H1 (cell line): ENCODE results near the gene ZAP70. TPM values are rescaled to one million over a fixed set of nuclear protein-coding genes. Genes with fewer than 3 reads are reported as not detected.

Source experiments
- CTCF ChIA-PET: fragments of 300-600 bp; sonication (Branson Sonifier 250); formaldehyde crosslinking; loops from one replicate; lab custom pipeline; 2021; ENCODE audit not compliant: partially characterized antibody; lab: Charles Lee
- POLR2A ChIA-PET: fragments of 300-600 bp; sonication (Branson Sonifier 250); formaldehyde crosslinking; loops from one replicate; lab custom pipeline; 2021; ENCODE audit warnings: inconsistent platforms; ENCODE audit not compliant: partially characterized antibody; lab: Charles Lee
- DNase-seq, 2 experiments: peaks; one replicate each; pipeline versions ENCODE4 v3.0.0 to v3.0.0-alpha.2; 2010 to 2022; ENCODE audit warnings: low spot score in 2 of 2, low read depth in 1 of 2, mixed read lengths in 1 of 2
- FAIRE-seq: peaks from 2 replicates; lab custom pipeline; 2011; peaks lifted over from hg19 to GRCh38; lab: Jason Lieb, UNC
- H2AFZ ChIP-seq: 2 replicates; pipeline ENCODE4 v1.8.1; 2012; ENCODE audit warnings: low read length, inconsistent platforms
- H2AK5ac ChIP-seq: 2 replicates; pipeline ENCODE4 v1.6.1; 2013; ENCODE audit warnings: low read depth, low read length
- H2BK120ac ChIP-seq: replicated peaks from 2 replicates; pipeline ENCODE3; 2013; ENCODE audit warnings: low read depth, low read length, inconsistent platforms
- H2BK12ac ChIP-seq: 2 replicates; pipeline ENCODE4 v1.6.1; 2013; ENCODE audit warnings: low read depth, low read length
- H2BK15ac ChIP-seq: 2 replicates; pipeline ENCODE4 v1.6.1; 2013; ENCODE audit warnings: low read length
- H2BK20ac ChIP-seq: 2 replicates; pipeline ENCODE4 v1.6.1; 2013; ENCODE audit warnings: low read length
- H2BK5ac ChIP-seq: 2 replicates; pipeline ENCODE4 v1.6.1; 2013; ENCODE audit warnings: low read depth, low read length
- H3K14ac ChIP-seq: 2 replicates; pipeline ENCODE4 v1.6.1; 2013; ENCODE audit warnings: inconsistent platforms; ENCODE audit not compliant: insufficient read length
- H3K18ac ChIP-seq: 2 replicates; pipeline ENCODE4 v1.6.1; 2013; ENCODE audit warnings: low read length; ENCODE audit errors: extremely low read depth
- H3K23ac ChIP-seq: 2 replicates; pipeline ENCODE4 v1.6.1; 2013; ENCODE audit warnings: inconsistent platforms; ENCODE audit not compliant: insufficient read length
- H3K23me2 ChIP-seq: 2 replicates; pipeline ENCODE4 v1.6.1; 2013; ENCODE audit warnings: low read depth, low read length
- H3K27ac ChIP-seq: 2 replicates; pipeline ENCODE4 v1.6.1; 2011; ENCODE audit warnings: low read depth, low read length, inconsistent platforms
- H3K27me3 ChIP-seq, 4 experiments: replicated peaks in 1 of 4; 1 replicate in 1 of 4; 2 replicates in 3 of 4; pipeline versions ENCODE4 v1.6.1 to v1.8.1; 2011 to 2013; ENCODE audit warnings: low read length in 3 of 4, mild to moderate bottlenecking in 3 of 4, inconsistent platforms in 2 of 4, mixed read lengths in 2 of 4, moderate library complexity in 1 of 4; ENCODE audit not compliant: control insufficient read depth in 3 of 4, insufficient read depth in 3 of 4; ENCODE audit errors: extremely low read depth in 1 of 4
- H3K36me3 ChIP-seq, 4 experiments: 2 replicates each; pipeline versions ENCODE4 v1.6.1 to v1.8.1; 2011 to 2013; ENCODE audit warnings: mild to moderate bottlenecking in 4 of 4, low read length in 3 of 4, moderate library complexity in 2 of 4, control low read depth in 1 of 4, inconsistent platforms in 1 of 4; ENCODE audit not compliant: insufficient read depth in 4 of 4, control insufficient read depth in 2 of 4
- H3K4ac ChIP-seq: replicated peaks from 2 replicates; pipeline ENCODE3; 2013; ENCODE audit warnings: low read length, low read depth, mixed read lengths, inconsistent platforms; ENCODE audit not compliant: insufficient read length
- H3K4me1 ChIP-seq, 4 experiments: replicated peaks in 1 of 4; 1 replicate in 1 of 4; 2 replicates in 3 of 4; pipeline versions ENCODE4 v1.6.1 to v1.8.1; 2011 to 2013; ENCODE audit warnings: low read length in 3 of 4, inconsistent platforms in 2 of 4, mixed read lengths in 1 of 4; ENCODE audit not compliant: insufficient read depth in 4 of 4, control insufficient read depth in 3 of 4
- H3K4me2 ChIP-seq, 2 experiments: 2 replicates each; pipeline versions ENCODE4 v1.6.1 to v1.8.1; 2011 to 2013; ENCODE audit warnings: low read depth in 2 of 2, low read length in 2 of 2, control low read depth in 1 of 2, inconsistent platforms in 1 of 2, mild to moderate bottlenecking in 1 of 2; ENCODE audit not compliant: insufficient read depth in 1 of 2
- H3K4me3 ChIP-seq, 4 experiments: fragments of 200-600, 300-600 bp in 1 of 4; sonication (generic), shearing (Covaris generic), sonication (Bioruptor Twin) in 1 of 4; 2 replicates each; pipeline versions ENCODE4 v1.5.1 to v1.8.1; 2011 to 2016; ENCODE audit warnings: low read length in 4 of 4, low read depth in 3 of 4, control low read depth in 2 of 4, inconsistent platforms in 2 of 4, mild to moderate bottlenecking in 2 of 4, mixed read lengths in 1 of 4, moderate library complexity in 1 of 4; ENCODE audit not compliant: insufficient read depth in 2 of 4; ENCODE audit errors: extremely low read depth in 1 of 4
- H3K56ac ChIP-seq: replicated peaks from 2 replicates; pipeline ENCODE3; 2013; ENCODE audit warnings: low read depth, mild to moderate bottlenecking, mixed read lengths, low read length, inconsistent platforms; ENCODE audit not compliant: insufficient read length
- H3K79me1 ChIP-seq: 2 replicates; pipeline ENCODE4 v1.6.1; 2013; ENCODE audit warnings: low read depth, low read length, control low read depth
- H3K79me2 ChIP-seq, 2 experiments: 2 replicates each; pipeline versions ENCODE4 v1.6.1 to v1.8.1; 2012 to 2013; ENCODE audit warnings: low read length in 2 of 2, mild to moderate bottlenecking in 2 of 2, inconsistent platforms in 1 of 2; ENCODE audit not compliant: insufficient read depth in 2 of 2, control insufficient read depth in 1 of 2
- H3K9ac ChIP-seq, 4 experiments: replicated peaks in 1 of 4; 1 replicate in 1 of 4; 2 replicates in 3 of 4; pipeline versions ENCODE4 v1.6.1 to v1.8.1; 2011 to 2013; ENCODE audit warnings: low read depth in 3 of 4, low read length in 3 of 4, control low read depth in 2 of 4, mild to moderate bottlenecking in 2 of 4, moderate library complexity in 2 of 4, inconsistent platforms in 1 of 4; ENCODE audit errors: extremely low read depth in 1 of 4
- H3K9me3 ChIP-seq, 2 experiments: 2 replicates each; pipeline versions ENCODE4 v1.6.1 to v1.8.1; 2012 to 2013; ENCODE audit warnings: mild to moderate bottlenecking in 2 of 2, moderate library complexity in 2 of 2, control low read depth in 1 of 2, inconsistent platforms in 1 of 2, low read depth in 1 of 2, low read length in 1 of 2, mixed read lengths in 1 of 2; ENCODE audit not compliant: insufficient read depth in 2 of 2
- H4K20me1 ChIP-seq, 2 experiments: replicated peaks in 1 of 2; 2 replicates each; pipeline versions ENCODE3 to v1.8.1; 2011 to 2013; ENCODE audit warnings: inconsistent platforms in 2 of 2, low read length in 2 of 2, mild to moderate bottlenecking in 1 of 2; ENCODE audit not compliant: insufficient read depth in 2 of 2, control insufficient read depth in 1 of 2
- H4K5ac ChIP-seq: 2 replicates; pipeline ENCODE4 v1.6.1; 2013; ENCODE audit warnings: low read length, low read depth, mixed read lengths, inconsistent platforms; ENCODE audit not compliant: insufficient read length
- H4K8ac ChIP-seq: 2 replicates; pipeline ENCODE4 v1.8.0; 2013; ENCODE audit warnings: mild to moderate bottlenecking, moderate library complexity, low read length, inconsistent platforms; ENCODE audit not compliant: insufficient read depth; ENCODE audit errors: extremely low read depth
- H4K91ac ChIP-seq: replicated peaks from 2 replicates; pipeline ENCODE3; 2013; ENCODE audit warnings: low read length, mixed read lengths, inconsistent platforms; ENCODE audit not compliant: insufficient read length
- BACH1 ChIP-seq: IDR thresholded peaks from 2 replicates; pipeline ENCODE4 v1.6.1; 2012; ENCODE audit warnings: low read length, improper control_type of control experiment
- EZH2 ChIP-seq: fragments of 200-600 bp; sonication (generic); IDR thresholded peaks from 2 replicates; pipeline ENCODE4 v1.7.1; 2012; ENCODE audit warnings: low read depth, mild to moderate bottlenecking, moderate library complexity, low read length, inconsistent platforms; ENCODE audit not compliant: severe bottlenecking
- FOSL1 ChIP-seq: IDR thresholded peaks from 2 replicates; pipeline ENCODE4 v1.6.1; 2011; ENCODE audit warnings: mild to moderate bottlenecking, low read depth, low read length, moderate library complexity; ENCODE audit not compliant: insufficient read depth
- KDM1A ChIP-seq: fragments of 200-600, 300-600 bp; sonication (generic); IDR thresholded peaks from 2 replicates; pipeline ENCODE4 v1.7.1; 2016; ENCODE audit warnings: mild to moderate bottlenecking, low read length, borderline replicate concordance
- KDM4A ChIP-seq: IDR thresholded peaks from one replicate; pipeline ENCODE4 v1.7.1; 2012; ENCODE audit warnings: low read depth, mild to moderate bottlenecking, moderate library complexity, low read length, inconsistent platforms; ENCODE audit not compliant: severe bottlenecking
- RBBP5 ChIP-seq: IDR thresholded peaks from 2 replicates; pipeline ENCODE4 v1.7.1; 2012; ENCODE audit warnings: low read depth, mild to moderate bottlenecking, inconsistent platforms, low read length, moderate library complexity, borderline replicate concordance
- SAP30 ChIP-seq: fragments of 300-600 bp; sonication (generic); IDR thresholded peaks from 2 replicates; pipeline ENCODE4 v1.7.1; 2012; ENCODE audit warnings: low read length, moderate library complexity, mild to moderate bottlenecking, inconsistent platforms; ENCODE audit not compliant: insufficient read depth, insufficient replicate concordance
- SIN3A ChIP-seq, 2 experiments: IDR thresholded peaks in 1 of 2; conservative IDR thresholded peaks in 1 of 2; 2 replicates each; pipeline ENCODE4 v1.6.1; 2011 to 2012; ENCODE audit warnings: low read length in 2 of 2, improper control_type of control experiment in 1 of 2, low read depth in 1 of 2, mild to moderate bottlenecking in 1 of 2
- SIX5 ChIP-seq: IDR thresholded peaks from 2 replicates; pipeline ENCODE4 v1.6.1; 2011; ENCODE audit warnings: mild to moderate bottlenecking, low read depth, low read length
- SP1 ChIP-seq: IDR thresholded peaks from 2 replicates; pipeline ENCODE4 v1.6.1; 2011; ENCODE audit warnings: low read depth, low read length
- SP2 ChIP-seq: IDR thresholded peaks from 2 replicates; pipeline ENCODE4 v1.6.1; 2012; ENCODE audit warnings: mild to moderate bottlenecking, low read length, inconsistent platforms
- SUZ12 ChIP-seq: fragments of 200-600 bp; sonication (generic); IDR thresholded peaks from 2 replicates; pipeline ENCODE4 v1.6.1; 2012; ENCODE audit warnings: mild to moderate bottlenecking, inconsistent platforms, low read length, moderate library complexity, mixed read lengths
- WGBS, 2 experiments: shearing (Covaris generic) in 1 of 2; methylation state at CpG; one replicate each; pipeline versions ENCODE4 v1.1.6 to v1.1.7; 2013 to 2015; ENCODE audit warnings: low lambda C conversion rate in 2 of 2, mixed read lengths in 2 of 2, inconsistent platforms in 1 of 2, low coverage in 1 of 2, missing lambda C conversion rate in 1 of 2; ENCODE audit not compliant: insufficient replicate concordance in 2 of 2, insufficient coverage in 1 of 2, insufficient read length in 1 of 2; ENCODE audit errors: extremely low coverage in 1 of 2, missing lambda C conversion rate in 1 of 2; 5-methylcytosine and 5-hydroxymethylcytosine counted together
- polyA plus RNA-seq, 7 experiments: library from polyadenylated mRNA; depleted of rRNA in 3 of 7; stranded (reverse) in 5 of 7; unstranded in 2 of 7; fragments of >200 nt in 5 of 7; fragments of 200-250 nt in 2 of 7; gene quantifications; 1 replicate in 5 of 7; 2 replicates in 1 of 7; 4 replicates in 1 of 7; pipeline versions ENCODE4 v1.2.1 to v1.2.3, GENCODE V29; 2011 to 2013; ENCODE audit warnings: missing spikeins in 2 of 7, mixed read lengths in 2 of 7
- total RNA-seq: library from RNA; stranded (reverse); fragmentation: NEBNext Ultra II Directional; extraction: Animal tissue kit (Norgen Biotek cat#: 25700); gene quantifications from 2 replicates; pipeline ENCODE4 v1.2.1, GENCODE V29; 2021
- TF ChIP-seq, protein P1 (sequence below): IDR thresholded peaks from 2 replicates; pipeline ENCODE4 v1.6.1; 2011; ENCODE audit warnings: low read length, improper control_type of control experiment

The ZAP70 gene
- total and polyA plus RNA-seq, 2 of the 8 experiments (the other 6 are each of a cell fraction or from before 2014, with no cell fraction given) = 0.15 TPM; not detected in 1

DNA sequence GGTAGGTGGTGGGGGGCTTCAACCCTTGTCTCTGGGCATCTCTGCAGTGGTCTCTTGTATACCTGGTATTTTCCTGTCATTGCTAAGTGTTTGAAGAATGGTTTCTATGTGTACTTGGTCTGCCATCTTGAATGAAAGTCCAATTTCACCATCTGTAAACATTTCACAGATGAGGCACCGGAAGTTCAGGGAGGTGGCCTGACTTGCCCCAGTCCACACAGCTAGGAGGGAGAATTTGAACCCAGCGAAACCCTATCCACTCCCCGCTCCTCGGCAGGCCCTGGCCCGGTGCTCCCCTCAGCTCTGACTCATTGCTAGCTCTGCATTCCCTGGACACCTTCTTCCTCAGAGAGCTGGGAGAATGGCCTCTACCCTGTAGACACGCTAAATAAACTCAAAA, 30.5 kb downstream of the ZAP70 start:
- Histone ChIP-seq H2BK20ac (no peak overlapping the region), H3K9ac (no peak overlapping the region), H4K91ac (no peak overlapping the region), H3K79me2 (no peaks in the 10 kb centered on the region), H3K4me1 (peaks cover 0 to 2% (median 0%) of the 10 kb centered on the region in 4 experiments; a peak in 1 of 7 replicates), H3K4me3 (no peak overlapping the region), H3K27ac (no peak overlapping the region), H3K36me3 (no peaks in the 10 kb centered on the region), H4K8ac (no peak overlapping the region; the same call in 1 of the 2 replicates), H3K79me1 (no peaks in the 10 kb centered on the region), H2BK12ac (no peak overlapping the region), H3K56ac (no peak overlapping the region), H4K20me1 (no peaks in the 10 kb centered on the region), H3K27me3 (no peaks in the 10 kb centered on the region), H2BK5ac (no peak overlapping the region), H3K14ac (no peak overlapping the region), H2BK120ac (no peak overlapping the region), H3K23ac (no peak overlapping the region), H2AFZ (no peak overlapping the region), H2BK15ac (no peak overlapping the region), H3K4ac (no peak overlapping the region), H3K23me2 (no peaks in the 10 kb centered on the region), H4K5ac (no peak overlapping the region), H2AK5ac (no peak overlapping the region), H3K4me2 (no peak overlapping the region), H3K9me3 (no peaks in the 10 kb centered on the region), H3K18ac (no peak overlapping the region)
- CTCF ChIA-PET = interaction anchor here (0.7 to 10.1 kb wide), 12 partner anchors 9 to 426 kb away, joined by 3 to 149 read pairs (median 4); partner anchors contain the start of gene ZAP70
- 100% methylated on average over 6 of the region's 6 CpGs; no CpG with 5 or more reads in 1 of the 2 experiments for WGBS, 2 experiments
- POLR2A ChIA-PET = interaction anchor here (0.7 kb wide), 1 partner anchor 98 kb away, joined by 3 read pairs; the partner anchor contains the start of gene COX5B
- FAIRE-seq = no peak
- no peak for DNase-seq
- TF ChIP-seq KDM1A = no peak
- no peak for TF ChIP-seq SIX5
- no peak for TF ChIP-seq FOSL1
- TF ChIP-seq SP2 = no peak
- TF ChIP-seq, protein P1, sequence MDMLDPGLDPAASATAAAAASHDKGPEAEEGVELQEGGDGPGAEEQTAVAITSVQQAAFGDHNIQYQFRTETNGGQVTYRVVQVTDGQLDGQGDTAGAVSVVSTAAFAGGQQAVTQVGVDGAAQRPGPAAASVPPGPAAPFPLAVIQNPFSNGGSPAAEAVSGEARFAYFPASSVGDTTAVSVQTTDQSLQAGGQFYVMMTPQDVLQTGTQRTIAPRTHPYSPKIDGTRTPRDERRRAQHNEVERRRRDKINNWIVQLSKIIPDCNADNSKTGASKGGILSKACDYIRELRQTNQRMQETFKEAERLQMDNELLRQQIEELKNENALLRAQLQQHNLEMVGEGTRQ = no peak
- TF ChIP-seq BACH1 = no peak
- no peak for TF ChIP-seq SP1
- TF ChIP-seq SUZ12 = no peak
- no peak for TF ChIP-seq SIN3A (conservative IDR thresholded peaks at IDR 0.05 in 1 of 2, IDR thresholded peaks at IDR 0.05 in 1 of 2; ENCODE audit: low read depth in 1 of 2, low read length in 2 of 2)
- TF ChIP-seq RBBP5 = no peak
- no peak for TF ChIP-seq SAP30
- no peak for TF ChIP-seq KDM4A
- no peak for TF ChIP-seq EZH2
